ENCODE results near the gene VWA8.

DNA sequence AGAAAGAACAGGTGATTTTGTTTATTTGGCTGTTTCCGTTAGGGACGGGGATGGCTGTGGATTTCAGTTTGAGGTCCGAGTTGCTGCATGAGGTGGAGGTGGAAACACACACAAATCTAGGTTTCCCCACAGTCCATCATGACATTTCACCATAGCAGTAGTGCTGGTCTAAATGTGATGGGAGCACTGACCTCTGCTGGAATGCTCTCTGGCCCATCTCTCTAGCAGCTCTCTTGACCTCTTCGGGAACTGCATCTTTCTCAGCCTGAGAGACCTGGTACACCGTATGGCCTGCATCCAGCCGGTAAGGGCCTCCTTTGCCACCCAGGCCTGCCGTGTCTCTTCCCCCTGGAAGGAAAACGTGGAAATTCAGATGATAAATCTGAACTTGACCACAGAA, 349.5 kb downstream of the VWA8 start:
- TF ChIP-seq, protein P1, sequence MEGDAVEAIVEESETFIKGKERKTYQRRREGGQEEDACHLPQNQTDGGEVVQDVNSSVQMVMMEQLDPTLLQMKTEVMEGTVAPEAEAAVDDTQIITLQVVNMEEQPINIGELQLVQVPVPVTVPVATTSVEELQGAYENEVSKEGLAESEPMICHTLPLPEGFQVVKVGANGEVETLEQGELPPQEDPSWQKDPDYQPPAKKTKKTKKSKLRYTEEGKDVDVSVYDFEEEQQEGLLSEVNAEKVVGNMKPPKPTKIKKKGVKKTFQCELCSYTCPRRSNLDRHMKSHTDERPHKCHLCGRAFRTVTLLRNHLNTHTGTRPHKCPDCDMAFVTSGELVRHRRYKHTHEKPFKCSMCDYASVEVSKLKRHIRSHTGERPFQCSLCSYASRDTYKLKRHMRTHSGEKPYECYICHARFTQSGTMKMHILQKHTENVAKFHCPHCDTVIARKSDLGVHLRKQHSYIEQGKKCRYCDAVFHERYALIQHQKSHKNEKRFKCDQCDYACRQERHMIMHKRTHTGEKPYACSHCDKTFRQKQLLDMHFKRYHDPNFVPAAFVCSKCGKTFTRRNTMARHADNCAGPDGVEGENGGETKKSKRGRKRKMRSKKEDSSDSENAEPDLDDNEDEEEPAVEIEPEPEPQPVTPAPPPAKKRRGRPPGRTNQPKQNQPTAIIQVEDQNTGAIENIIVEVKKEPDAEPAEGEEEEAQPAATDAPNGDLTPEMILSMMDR (IDR thresholded peaks at IDR 0.05): no peak
- TF ChIP-seq POLR2A (IDR thresholded peaks at IDR 0.05): no peak
